ENCODE results near the gene RPL11. TPM values are rescaled to one million over a fixed set of nuclear protein-coding genes. Genes with fewer than 3 reads are reported as not detected.

The RPL11 gene
- total and polyA plus RNA-seq, 2 of the 4 experiments (the other 2 are of a cell fraction): 452 to 1,692 TPM

DNA sequence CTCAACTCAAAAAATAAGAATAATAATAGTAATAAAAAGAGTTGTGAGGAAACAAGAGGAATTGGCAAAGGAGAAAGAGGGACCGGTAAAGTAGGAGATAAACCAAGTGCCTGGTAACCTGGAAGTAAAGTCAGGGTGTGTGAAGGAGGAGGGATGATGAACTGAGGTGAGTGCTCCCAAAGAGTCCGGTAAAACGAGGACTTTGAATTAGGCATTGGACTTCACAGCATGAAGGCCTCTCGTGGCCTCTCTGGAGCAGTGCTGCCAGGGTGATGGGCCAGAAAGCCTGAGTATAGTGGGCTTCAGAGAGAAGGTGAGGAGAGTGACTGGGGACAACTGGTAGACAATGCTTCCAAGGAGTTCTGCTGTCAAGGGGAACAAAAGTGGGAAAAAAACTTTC is 17.6 kb downstream of the RPL11 start:
- ChIA-PET CTCF (no interaction called here), POLR2A (ENCODE audit: unreplicated experiment) (no interaction called here)
- Histone ChIP-seq H3K4me1 (ENCODE audit: control insufficient read depth, insufficient read depth, low read length) (no peaks in the 10 kb centered on the region), H3K27me3 (ENCODE audit: control insufficient read depth, insufficient read depth, low read length) (no peaks in the 10 kb centered on the region), H2AFZ (replicated peaks; ENCODE audit: low read length, poor library complexity) (no peak overlapping the region), H4K20me1 (ENCODE audit: insufficient read depth, low read length) (peaks cover 55% of the 10 kb centered on the region), H4K5ac (ENCODE audit: low read depth, low read length) (no peak overlapping the region), H3K79me1 (ENCODE audit: low read depth in 1 of 2, low read length in 2 of 2) (peaks cover 16 to 62% of the 10 kb centered on the region in 2 experiments), H3K9me3 (ENCODE audit: control insufficient read depth, insufficient read depth, low read length) (no peaks in the 10 kb centered on the region), H4K8ac (ENCODE audit: low read depth in 2 of 2, low read length in 2 of 2) (no peak overlapping the region), H3K14ac (replicated peaks; ENCODE audit: low read depth, low read length) (no peak overlapping the region), H2AK5ac (ENCODE audit: low read depth, low read length) (no peak overlapping the region), H3K18ac (ENCODE audit: low read depth, low read length) (no peak overlapping the region), H2BK5ac (ENCODE audit: low read depth, low read length, poor library complexity, severe bottlenecking) (no peak overlapping the region), H2BK15ac (ENCODE audit: low read depth, low read length) (no peak overlapping the region), H3K9me1 (ENCODE audit: insufficient read depth, low read length) (peaks cover 13% of the 10 kb centered on the region; the same call in 1 of the 2 replicates), H3K9ac (ENCODE audit: low read depth, low read length) (no peak overlapping the region), H3K36me3 (ENCODE audit: control insufficient read depth, insufficient read depth, low read length) (peaks cover 26% of the 10 kb centered on the region), H3K4ac (ENCODE audit: low read depth, low read length) (no peak overlapping the region), H3K4me3 (ENCODE audit: insufficient read depth, low read depth, low read length) (no peak overlapping the region), H3K56ac (ENCODE audit: extremely low read depth, insufficient read depth, low read length) (no peak overlapping the region), H2AK9ac (replicated peaks; ENCODE audit: low read depth, low read length, poor library complexity) (no peak overlapping the region), H3K27ac (ENCODE audit: insufficient read depth, low read length) (no peak overlapping the region), H4K91ac (ENCODE audit: insufficient read depth, low read depth, low read length) (no peak overlapping the region), H2BK20ac (ENCODE audit: low read depth, low read length) (no peak overlapping the region), H2BK120ac (ENCODE audit: low read depth, low read length) (no peak overlapping the region), H3K23ac (ENCODE audit: low read depth, low read length) (no peak overlapping the region), H3K4me2 (ENCODE audit: low read depth, low read length) (no peak overlapping the region)
- intact Hi-C loops (cut with micrococcal nuclease): no loop called here
- TF ChIP-seq RAD21 (IDR thresholded peaks at IDR 0.05; ENCODE audit: low read length): no peak
- no peak for TF ChIP-seq NFE2L2 (IDR thresholded peaks at IDR 0.05; ENCODE audit: low read depth, low read length)
- no peak for TF ChIP-seq BHLHE40 (IDR thresholded peaks at IDR 0.05; ENCODE audit: low read depth, low read length)
- no peak for TF ChIP-seq CHD1 (IDR thresholded peaks at IDR 0.05; ENCODE audit: low read depth, low read length)
- no peak for TF ChIP-seq MXI1 (IDR thresholded peaks at IDR 0.05; ENCODE audit: borderline replicate concordance, low read depth, low read length)
- no peak for TF ChIP-seq MAFK (IDR thresholded peaks at IDR 0.05; ENCODE audit: low read depth, low read length)
- TF ChIP-seq, protein P1, sequence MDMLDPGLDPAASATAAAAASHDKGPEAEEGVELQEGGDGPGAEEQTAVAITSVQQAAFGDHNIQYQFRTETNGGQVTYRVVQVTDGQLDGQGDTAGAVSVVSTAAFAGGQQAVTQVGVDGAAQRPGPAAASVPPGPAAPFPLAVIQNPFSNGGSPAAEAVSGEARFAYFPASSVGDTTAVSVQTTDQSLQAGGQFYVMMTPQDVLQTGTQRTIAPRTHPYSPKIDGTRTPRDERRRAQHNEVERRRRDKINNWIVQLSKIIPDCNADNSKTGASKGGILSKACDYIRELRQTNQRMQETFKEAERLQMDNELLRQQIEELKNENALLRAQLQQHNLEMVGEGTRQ (IDR thresholded peaks at IDR 0.05; ENCODE audit: low read depth, low read length): no peak
- no peak for TF ChIP-seq POLR2A (IDR thresholded peaks at IDR 0.05; ENCODE audit: low read depth, low read length)
- TF ChIP-seq RFX5 (IDR thresholded peaks at IDR 0.05; ENCODE audit: low read depth, low read length): no peak
- TF ChIP-seq, protein P2, sequence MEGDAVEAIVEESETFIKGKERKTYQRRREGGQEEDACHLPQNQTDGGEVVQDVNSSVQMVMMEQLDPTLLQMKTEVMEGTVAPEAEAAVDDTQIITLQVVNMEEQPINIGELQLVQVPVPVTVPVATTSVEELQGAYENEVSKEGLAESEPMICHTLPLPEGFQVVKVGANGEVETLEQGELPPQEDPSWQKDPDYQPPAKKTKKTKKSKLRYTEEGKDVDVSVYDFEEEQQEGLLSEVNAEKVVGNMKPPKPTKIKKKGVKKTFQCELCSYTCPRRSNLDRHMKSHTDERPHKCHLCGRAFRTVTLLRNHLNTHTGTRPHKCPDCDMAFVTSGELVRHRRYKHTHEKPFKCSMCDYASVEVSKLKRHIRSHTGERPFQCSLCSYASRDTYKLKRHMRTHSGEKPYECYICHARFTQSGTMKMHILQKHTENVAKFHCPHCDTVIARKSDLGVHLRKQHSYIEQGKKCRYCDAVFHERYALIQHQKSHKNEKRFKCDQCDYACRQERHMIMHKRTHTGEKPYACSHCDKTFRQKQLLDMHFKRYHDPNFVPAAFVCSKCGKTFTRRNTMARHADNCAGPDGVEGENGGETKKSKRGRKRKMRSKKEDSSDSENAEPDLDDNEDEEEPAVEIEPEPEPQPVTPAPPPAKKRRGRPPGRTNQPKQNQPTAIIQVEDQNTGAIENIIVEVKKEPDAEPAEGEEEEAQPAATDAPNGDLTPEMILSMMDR (conservative IDR thresholded peaks at IDR 0.05; ENCODE audit: low read depth, low read length): no peak
- TF ChIP-seq FOS (IDR thresholded peaks at IDR 0.05; ENCODE audit: low read depth, low read length): no peak
- no peak for TF ChIP-seq RCOR1 (IDR thresholded peaks at IDR 0.05; ENCODE audit: insufficient replicate concordance, low read length)
- no peak for TF ChIP-seq SMC3 (IDR thresholded peaks at IDR 0.05; ENCODE audit: low read depth, low read length)
- TF ChIP-seq, protein P3, sequence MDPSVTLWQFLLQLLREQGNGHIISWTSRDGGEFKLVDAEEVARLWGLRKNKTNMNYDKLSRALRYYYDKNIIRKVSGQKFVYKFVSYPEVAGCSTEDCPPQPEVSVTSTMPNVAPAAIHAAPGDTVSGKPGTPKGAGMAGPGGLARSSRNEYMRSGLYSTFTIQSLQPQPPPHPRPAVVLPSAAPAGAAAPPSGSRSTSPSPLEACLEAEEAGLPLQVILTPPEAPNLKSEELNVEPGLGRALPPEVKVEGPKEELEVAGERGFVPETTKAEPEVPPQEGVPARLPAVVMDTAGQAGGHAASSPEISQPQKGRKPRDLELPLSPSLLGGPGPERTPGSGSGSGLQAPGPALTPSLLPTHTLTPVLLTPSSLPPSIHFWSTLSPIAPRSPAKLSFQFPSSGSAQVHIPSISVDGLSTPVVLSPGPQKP (IDR thresholded peaks at IDR 0.05; ENCODE audit: borderline replicate concordance, low read depth, low read length): no peak
- TF ChIP-seq CEBPB (IDR thresholded peaks at IDR 0.05; ENCODE audit: low read depth, low read length): no peak
- no peak for TF ChIP-seq MAZ (IDR thresholded peaks at IDR 0.05; ENCODE audit: borderline replicate concordance, low read depth, low read length)
- 100% methylated on average over 4 of the region's 4 CpGs; no CpG with 5 or more reads in 1 of the 2 experiments for WGBS, 2 experiments (ENCODE audit: extremely low coverage in 2 of 2, insufficient read length in 1 of 2)
- in situ Hi-C loops (cut with MboI; ENCODE audit: low sequenced_read_pairs): no loop called here
- DNase-seq (no peak), ATAC-seq (ENCODE audit: low read depth) (no peak)
- BruUV-seq (replicated peaks): no TSS peak
- dilution Hi-C loops (cut with HindIII; ENCODE audit: low sequenced_read_pairs, unreplicated experiment): no loop called here
